ENCODE measurements around the gene SEC23IP.
A peak's percentile ranks its signal among the peaks of the same experiment; 100 is the strongest.
"Not testable (repeated sequence)": the region's sequence is repeated elsewhere in the genome, so short reads cannot be mapped to it uniquely, and the experiment has no call there.

SEC23IP gene

DNA sequence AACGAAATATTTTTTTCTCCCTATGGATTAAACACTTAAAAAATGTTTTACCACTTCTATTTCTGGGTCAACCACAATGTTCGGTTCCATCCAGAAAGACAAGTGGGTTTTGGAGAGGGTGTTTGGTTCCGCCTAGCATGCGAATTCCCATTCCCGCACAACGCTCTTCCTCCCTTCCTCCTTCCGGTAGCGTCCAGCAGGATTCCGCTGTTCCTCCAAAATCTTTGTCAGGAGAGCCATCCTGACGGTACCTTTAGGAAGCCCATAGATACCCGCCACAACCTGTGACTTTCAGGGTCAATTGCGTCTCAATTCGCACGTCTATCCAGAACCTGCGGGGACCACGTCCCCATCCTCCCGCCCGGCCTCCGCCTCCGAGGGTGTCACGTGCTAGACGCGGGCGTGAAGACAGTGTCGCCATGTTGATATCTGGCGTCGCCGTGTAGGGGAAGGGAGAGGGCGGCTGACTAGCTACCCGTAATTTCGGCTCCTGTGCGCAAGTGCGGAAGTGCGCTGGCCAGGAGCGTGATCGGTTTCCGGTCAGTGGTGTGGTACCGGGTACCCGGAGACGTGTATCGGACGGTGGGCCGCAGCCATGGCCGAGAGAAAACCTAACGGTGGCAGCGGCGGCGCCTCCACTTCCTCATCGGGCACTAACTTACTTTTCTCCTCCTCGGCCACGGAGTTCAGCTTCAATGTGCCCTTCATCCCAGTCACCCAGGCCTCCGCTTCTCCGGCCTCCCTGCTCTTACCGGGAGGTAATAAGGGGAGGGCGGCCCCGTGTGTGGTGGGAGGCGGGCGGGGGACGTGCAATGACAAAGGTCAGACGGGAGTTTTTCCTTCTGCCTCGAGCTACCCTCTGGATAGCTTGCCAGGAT, at the start of gene SEC23IP:
SEC23IP (plus strand) TSS at position 543 of the 878 bp plus-strand sequence; CDS start at position 596, 53 bp downstream.
- peak; percentile 92 for DNase-seq

DNA sequence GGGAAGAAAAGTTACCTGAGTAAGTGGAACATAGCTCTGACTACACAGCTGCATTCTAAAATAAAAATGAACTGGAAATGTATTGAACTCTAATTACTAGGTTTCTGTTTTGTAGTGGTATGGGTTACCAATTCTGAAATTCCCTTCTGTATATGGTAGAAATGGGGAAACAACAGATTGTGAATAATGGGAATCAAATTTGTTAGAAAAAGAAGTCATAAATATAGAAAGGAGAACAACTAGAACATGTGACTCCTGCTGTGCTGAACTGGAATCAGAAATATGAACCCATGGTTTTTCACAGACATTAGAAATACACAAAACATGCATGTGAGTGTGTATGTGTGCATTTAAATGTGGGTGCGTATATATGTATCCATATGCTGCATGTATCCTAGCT, 46.9 kb upstream of the SEC23IP start:
- no peak for DNase-seq

DNA sequence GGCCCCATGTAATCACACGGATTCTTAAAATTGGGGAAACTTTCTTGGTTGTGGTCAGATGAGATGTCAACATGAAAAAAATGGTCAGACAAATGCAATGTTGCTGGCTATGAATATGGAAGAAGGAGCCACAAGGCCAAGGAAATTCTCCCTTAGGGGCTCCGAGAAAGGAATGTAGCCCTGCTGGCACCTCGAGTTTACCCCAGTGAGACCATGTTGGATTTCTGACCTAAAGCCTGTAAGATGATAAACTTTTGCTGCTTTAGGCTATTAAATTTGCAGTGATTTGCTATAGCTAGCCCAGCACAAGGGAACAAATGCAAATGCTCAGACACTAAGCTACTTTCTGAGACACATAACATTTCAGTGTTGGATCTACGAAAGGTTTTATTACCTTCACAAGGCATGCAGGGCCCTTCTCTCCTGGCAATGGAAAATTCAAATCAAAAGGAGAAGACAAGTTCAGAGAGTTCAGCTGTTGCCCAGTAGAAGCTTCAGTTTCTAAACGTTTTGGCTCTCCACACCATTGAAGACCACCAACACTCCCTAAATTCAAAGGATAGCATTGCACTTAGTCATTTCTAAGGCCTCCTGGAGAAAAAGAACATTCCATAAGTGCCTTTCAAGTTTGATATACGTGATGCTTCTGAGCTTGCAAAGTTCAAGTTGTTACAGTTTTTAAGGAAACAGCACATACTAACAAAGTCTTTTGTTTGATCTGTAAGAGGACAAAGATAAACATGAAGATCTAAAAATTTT, 43.3 kb upstream of the SEC23IP start:
- DNase-seq, result no peak

DNA sequence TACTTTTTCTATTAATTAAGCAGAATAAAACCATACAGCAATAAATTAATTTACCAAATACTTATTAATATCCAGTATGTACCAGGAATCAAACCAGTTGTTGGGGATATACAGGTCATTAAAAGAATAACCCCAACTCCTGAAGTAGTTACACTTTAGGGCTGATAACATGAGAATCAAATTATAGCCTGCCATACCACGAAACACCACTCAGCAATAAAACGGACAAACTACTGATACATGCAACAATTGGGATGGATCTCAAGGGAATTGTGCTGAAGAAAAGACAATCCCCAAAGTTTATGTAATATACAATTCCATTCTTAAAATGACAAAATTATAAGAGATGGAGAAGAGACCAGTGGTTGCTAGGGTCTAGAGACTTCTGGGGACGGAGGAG, 42.6 kb upstream of the SEC23IP start:
- DNase-seq, result no peak

DNA sequence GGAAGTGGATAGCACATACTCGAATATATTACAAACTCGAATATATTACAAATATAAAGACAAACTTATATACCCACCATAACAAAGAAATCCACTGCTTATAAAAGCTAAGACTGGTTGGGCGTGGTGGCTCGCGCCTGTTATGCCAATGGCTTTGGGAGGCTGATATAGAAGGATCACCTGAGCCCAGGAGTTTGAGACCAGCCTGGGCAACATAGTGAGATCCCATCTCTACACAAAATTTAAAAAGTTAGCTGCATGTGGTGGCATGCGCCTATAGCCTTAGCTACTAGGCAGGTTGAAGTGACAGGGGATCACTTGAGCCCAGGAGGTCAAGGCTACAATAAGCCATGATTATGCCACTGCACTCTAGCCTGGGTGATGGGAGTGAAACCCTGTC, 40.3 kb upstream of the SEC23IP start:
- no peak for DNase-seq

DNA sequence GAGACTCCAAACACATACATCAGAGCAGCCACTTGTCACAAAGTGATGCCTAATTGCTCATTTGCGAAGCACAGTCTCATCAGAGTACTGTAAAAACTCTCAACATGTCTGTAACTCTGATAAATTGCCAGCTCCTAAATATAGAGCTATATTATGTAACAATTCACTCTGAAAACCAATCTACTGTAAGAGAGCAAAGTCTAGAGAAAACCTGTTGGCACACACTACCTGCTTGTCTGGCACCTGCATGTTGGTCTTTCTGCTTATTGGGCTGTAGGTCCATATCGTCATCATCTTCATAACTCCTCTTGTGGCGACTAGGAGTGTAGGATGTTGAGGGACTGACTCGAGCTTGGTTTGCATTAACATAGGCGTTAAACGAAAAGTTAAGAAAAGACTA, 39.7 kb upstream of the SEC23IP start:
- DNase-seq, result no peak

DNA sequence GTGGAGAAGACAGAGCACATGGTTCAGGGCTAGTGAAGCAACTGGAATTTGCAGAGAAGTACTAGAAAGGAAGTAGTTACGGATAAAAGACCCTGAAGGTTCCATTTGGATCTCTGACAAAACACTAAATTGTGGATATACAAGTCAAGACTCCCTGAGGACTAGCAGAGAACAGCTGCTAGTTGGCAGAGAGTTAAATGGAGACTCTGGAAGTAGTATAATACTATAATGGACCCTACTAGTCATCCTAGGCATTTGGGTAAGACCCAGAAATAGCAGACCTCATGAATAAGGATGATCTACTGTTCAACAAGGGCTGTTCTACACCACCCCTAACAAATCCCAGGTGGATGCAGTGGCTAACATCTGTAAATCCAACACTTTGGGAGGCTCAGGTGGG, 39.0 kb upstream of the SEC23IP start:
- no peak for DNase-seq

DNA sequence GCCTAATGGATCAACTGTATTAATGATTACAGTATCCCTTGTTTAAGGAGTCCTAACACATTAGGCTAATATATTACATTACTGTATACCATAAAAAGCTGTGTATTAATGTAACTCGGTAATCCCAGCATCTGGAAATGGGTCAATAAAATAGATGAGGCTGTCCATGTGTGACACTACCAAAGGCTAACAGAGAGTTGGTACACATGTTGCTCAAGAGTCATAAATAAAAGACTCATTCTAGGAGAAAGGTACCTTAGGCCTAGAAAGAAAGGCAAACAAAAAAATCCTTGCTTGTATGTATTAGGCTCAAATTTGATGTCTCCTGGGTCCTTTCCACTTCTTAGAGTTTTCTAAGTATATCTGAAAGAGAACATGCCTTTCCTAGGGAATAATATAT, 34.5 kb upstream of the SEC23IP start:
- no peak for DNase-seq

DNA sequence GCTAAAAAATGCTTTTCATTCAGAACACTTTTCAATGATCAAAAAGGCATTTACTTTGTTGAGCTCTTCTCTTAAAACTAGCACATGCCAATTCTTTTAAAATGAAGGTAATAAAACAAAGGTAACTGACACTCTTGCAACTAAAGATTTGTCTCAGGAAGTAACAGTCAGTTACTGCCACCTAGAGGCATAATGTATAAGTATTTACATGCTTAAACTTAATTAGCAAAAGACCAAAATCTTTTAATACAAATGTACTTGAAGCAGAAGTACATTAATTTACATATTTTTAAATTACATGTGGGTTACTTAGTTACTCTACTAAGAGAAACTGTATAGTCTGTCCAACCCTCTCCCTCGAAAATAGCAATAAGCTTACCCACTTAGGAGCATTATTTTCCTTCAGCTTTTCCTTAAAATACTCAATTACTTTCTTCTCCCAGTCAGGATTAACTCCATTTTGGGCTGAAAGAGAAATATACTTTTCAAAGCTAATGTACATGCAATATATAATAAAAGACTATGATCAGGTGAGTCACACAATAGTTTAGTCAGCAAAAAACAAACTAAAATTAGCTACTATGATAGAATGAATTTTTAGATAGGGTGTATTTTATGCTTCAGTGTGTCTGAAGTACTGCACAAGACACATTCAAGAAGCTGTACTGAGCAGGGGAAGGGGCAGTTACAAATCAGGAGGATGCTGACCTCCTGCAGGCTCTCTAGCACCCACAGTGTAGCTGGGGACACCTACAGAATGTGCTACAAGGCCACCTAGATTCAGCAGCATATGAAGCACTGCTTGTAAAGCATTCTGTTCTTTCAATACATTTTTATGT, 32.9 kb upstream of the SEC23IP start:
- DNase-seq, result no peak

DNA sequence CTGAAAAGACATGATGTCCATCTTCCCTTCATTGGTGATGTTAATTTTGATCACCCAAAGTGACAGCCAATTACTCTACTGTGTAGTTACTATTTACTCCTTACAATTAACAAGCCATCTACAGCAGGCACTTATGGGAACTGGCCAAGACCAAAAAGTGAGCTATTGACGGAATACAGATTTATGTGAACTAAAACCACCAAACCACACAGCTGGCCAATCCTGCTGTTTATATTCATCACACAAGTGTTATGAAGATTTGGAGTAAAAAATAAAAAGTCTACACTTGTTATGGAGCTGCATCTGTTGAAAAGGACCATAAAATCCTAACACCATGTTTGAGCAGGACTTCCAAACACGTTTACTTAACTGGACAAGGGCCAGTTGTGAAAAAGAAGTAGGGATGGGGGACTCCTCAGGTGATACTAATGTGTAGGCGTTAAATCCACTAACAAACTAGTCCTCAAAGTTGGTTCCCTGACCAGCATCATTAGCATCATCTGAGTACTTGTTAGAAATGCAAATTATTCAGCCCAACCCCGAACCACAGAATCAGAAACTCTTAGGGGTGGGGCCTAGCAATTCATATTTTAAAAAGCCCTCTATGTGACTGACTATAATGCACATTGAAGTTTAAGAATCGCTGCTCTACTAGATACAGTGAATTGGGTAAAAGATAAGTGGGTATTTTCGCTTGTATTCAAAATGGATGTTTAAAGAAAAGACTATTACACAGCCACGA, 31.5 kb upstream of the SEC23IP start:
- DNase-seq, result no peak

DNA sequence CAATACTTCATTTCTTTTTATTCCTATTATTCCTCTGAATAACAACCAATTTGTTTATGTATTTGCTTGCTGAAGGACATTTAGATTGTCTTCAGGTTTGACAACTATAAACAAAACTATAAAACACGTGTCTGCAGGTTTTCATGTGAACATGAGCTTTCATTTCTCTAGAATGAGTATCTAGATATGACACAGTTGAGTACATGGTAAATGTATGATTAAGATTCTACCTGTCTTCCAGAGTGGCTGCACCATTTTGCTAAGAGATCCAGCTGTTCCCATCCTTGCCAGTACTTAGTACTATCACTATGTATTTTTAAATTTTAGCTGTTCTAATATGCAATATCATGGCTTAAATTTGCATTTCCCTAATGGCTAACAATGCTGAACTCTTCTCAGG, 30.0 kb upstream of the SEC23IP start:
- no peak for DNase-seq

DNA sequence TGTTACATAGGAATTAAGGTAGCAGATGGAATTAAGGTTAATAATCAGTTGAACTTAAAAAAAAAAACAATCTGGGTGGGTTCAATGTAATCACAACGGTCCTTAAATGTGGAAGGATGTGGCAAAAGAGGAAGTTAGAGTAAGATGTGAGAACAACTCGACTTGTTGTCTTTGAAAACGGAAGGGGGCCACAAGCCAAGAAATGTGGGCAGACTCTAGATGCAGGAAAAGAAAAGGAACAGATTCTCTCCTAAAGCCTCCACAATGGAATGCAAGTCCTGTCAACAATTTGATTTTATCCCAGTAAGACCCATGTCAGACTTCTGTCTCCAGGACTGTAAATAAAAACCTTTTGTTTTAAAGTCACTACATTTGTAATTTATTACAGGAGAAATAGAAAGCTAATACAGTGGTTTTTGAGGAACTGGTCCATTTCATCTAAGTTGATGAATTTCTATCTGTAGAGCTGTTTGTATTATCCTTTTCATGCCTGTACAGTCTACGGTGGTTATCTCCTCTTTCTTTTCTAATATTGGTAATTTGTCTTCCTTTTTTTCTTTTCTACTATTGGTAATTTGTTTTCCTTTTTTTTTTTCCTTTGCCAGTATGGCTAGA, 28.5 kb upstream of the SEC23IP start:
- no peak for DNase-seq

DNA sequence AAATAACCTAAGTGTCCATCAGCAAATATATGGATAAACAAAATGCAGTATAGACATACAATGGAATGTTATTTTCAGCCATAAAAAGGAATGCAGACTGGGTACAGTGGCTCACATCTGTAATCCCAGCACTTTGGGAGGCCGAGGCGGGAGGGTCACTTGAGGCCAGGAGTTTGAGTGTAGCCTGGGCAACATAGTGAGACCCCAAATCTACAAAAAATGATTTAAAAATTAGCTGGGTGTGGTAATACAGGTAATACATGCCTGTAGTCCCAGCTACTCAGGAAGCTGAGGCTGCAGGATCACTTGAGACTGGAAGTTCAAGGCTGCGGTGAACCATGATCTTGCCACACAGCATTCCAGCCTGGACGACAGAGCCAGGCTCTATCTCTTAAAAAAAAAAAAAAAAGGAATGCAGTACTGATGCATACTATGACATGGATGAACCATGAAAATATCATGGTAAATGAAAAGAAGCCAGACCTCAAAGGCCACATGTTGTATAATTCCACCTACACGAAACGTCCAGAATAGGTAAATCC, 26.8 kb upstream of the SEC23IP start:
- no peak for DNase-seq

DNA sequence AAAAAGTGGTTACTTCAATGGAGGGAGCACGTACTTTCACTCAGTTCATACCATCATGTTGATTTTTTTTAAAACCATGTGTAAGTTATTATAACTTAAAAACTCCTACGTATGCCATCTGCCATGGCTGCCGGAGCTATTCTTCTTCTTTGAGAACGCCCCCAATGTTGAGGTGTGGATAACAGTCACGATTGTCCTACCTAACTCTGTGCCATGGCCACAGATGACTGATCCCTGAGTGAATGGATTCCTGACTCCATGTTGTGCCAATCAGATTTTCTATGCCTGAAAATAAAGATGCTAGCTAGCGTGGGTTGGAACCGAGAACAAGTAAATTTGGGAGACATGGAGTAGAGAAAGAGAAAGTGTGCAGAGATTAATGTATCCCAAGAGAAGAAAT, 25.2 kb upstream of the SEC23IP start:
- DNase-seq, result no peak

DNA sequence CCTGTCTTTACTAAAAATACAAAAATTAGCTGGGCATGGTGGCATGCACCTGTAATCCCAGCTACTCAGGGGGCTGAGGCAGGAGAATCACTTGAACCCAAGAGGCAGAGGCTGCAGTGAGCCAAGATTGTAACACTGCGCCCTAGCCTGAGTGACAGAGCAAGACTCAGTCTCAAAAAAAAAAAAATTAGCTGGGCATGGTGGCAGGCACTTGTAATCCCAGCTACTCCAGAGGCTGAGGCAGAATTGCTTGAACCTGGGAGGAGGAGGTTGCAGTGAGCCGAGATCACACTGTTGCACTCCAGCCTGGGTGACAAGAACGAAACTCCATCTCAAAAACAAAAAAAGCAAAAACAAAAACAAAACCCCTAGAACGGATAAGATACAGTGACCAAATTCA, 23.1 kb upstream of the SEC23IP start:
- DNase-seq, result not testable (repeated sequence)

DNA sequence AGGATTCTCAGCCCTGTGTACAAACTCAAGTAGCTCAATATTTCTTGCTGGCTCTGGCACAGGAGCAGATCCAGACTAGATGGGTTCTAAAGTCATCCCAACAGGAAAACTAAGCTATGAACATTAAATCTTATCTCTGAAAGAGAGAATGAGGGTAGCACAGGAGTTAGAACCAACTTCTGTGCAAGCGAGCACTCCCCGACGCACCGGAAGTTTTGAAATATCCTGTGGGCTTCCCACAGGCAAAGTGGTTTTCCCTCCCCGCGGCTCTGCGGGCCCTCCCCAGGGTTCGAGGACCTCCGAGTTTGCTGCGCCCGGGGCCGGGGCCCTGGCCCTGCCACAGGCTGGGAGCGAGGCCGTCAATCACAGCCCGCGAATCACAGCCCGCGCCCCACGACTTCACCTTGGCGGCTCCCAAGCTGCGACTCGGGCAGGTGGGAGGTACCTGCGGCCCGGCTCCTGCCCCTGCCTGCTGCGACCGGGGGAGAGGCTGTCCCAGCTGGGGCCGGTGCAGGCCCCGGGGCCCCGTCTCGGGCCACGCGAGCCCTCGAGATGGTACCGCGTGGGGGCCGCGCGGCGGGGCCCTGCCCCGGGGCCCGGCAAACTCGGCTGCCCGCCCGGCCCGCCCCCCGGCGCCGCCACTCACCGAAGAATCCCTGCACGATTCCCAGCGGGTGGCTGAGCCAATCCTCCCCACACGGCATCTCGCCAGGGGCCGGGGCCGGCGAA, 20.5 kb upstream of the SEC23IP start:
- peak; percentile 48 for DNase-seq

DNA sequence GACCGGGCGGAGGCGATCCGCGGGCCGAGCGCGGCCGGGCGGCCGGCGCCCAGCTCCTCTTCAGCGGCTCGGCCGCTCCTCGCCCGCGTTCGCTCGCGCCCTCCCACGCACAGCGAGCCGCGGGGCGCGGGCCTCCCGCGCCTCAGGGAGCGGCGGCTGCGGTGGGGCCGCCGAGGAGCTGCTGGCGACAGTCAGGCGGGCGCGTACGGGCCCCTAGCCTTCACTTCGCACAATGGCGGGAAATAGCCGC, 20.0 kb upstream of the SEC23IP start, which contains the start of gene MCMBP:
MCMBP (minus strand) TSS at position 234 of the 250 bp plus-strand sequence. CDS start 259 bp downstream, outside the sequence.
- no peak for DNase-seq

DNA sequence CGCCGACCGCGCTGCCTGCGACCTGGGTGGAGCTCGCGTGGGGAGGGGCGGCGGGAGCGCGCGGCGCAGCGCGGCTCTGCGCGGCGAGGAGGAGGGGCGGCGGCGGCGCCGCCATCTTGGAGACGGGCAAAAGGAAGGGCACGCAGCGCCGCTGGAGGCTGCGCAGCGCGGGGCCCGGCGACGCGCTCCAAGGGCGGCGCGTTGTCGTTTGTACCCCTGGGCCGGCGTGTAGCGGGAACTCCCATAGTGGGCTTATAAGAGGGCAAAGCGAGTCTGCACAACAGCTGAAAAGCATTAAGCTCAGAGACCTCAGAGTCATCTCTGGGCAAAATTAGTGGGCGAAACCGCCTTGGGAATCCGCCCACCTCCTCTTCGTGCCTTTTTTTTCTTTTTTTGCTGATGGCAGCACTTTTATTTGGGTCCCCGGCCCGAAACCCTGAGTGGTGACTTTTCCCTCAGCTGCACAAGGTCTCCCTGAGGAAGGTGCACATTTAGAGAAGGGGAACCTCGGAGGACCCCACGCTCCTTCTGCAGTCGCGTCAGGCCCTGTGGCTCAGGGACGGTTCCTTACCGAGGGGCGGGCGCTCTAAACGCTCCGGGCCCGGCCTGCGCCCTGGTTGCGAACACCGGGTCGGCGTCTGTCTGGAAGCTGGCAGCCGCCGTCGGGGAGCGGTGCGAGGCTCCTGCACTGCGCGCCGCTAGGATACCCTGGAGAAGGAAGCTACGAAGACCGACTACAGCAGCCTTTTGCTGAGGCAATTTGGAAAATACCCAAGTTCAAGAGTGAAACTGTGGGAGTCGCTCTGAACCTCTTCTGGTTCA, 19.5 kb upstream of the SEC23IP start:
- DNase-seq, result peak; percentile 88

DNA sequence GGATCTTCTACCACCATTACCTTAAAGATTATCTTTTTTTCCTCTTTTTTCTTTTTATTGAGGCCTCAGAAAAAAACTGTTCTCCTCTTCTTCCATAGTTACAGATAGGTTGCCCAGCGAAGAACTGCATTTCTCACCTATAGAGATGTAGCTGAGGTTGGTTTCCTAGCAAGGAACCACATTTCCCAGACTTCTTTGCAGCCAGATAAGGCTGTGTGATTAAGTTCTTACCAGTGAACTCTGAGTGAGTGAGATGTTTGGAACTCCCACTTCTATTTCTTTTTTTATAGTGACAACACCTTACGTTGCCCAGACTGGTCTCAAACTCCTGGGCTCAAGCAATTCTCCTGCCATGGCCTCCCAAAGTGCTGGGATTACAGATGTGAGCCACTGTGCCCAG, 14.0 kb upstream of the SEC23IP start:
- no peak for DNase-seq

DNA sequence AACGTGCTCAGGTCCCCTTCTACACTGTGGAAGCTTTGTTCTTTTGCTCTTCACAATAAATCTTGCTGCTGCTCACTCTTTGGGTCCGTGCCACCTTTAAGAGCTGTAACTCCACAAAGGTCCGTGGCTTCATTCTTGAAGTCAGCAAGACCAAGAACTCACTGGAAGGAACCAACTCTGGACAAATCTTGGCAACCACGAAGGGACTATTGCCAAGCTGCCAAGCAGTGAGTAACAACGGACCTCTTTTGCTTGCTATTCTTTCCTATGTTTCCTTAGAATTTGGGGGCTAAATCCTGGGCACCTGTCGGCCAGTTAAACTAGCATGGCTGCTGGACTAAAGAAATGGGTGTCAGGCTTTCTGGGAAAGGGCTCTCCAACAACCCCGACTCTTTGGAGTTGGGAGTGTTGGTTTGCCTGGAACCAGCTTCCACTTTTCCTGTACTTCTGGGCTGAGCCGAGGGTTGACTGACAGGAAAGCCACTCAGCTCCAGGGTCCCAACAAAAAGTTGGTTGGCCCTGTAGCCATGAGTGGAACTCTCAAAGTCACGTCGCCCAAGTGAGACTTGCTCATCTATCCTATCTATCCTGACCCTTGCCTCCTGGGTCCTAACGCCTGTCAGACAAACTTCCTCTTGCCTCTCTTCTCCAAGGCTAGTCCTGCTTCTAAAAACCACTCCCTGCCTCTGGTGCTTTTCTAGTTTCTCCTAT, 8.5 kb upstream of the SEC23IP start:
- DNase-seq, result not testable (repeated sequence)
